Measurements from ENCODE around the gene DDX60. TPM values are rescaled to one million over a fixed set of nuclear protein-coding genes. Genes with fewer than 3 reads are reported as not detected.

Gene DDX60
- total RNA-seq, 1 experiment from 2014 or later: 2.7 TPM

GRCh38 chr4:168257768-168258167 lies 60.8 kb downstream of the DDX60 start:
- H3K4me3 Mint-ChIP-seq: no peak overlapping the region
- POLR2A ChIA-PET: no interaction called here
- no peaks in the 10 kb centered on the region for H3K36me3 Mint-ChIP-seq
- H3K27ac Mint-ChIP-seq: no peak overlapping the region
- H3K4me1 Mint-ChIP-seq: peaks cover 12% of the 10 kb centered on the region
- CTCF ChIA-PET: no interaction called here
- TF ChIP-seq ELF4 (CRISPR knock-in tag; IDR thresholded peaks at IDR 0.05; ENCODE audit: low read depth) (no peak), FOXK1 (CRISPR knock-in tag; IDR thresholded peaks at IDR 0.05) (no peak), ZNF671 (CRISPR knock-in tag; IDR thresholded peaks at IDR 0.05) (no peak), CBFB (CRISPR knock-in tag; IDR thresholded peaks at IDR 0.05; ENCODE audit: low read depth) (no peak), AFF4 (CRISPR knock-in tag; IDR thresholded peaks at IDR 0.05; ENCODE audit: borderline replicate concordance) (no peak), ZNF416 (CRISPR knock-in tag; IDR thresholded peaks at IDR 0.05) (no peak), ATF1 (CRISPR knock-in tag; IDR thresholded peaks at IDR 0.05) (no peak), IRF2 (CRISPR knock-in tag; IDR thresholded peaks at IDR 0.05; ENCODE audit: borderline replicate concordance, low read depth) (no peak), PREB (CRISPR knock-in tag; IDR thresholded peaks at IDR 0.05; ENCODE audit: borderline replicate concordance) (no peak), ETV6 (CRISPR knock-in tag; IDR thresholded peaks at IDR 0.05) (no peak), ZBTB43 (CRISPR knock-in tag; IDR thresholded peaks at IDR 0.05) (no peak), PRDM15 (CRISPR knock-in tag; IDR thresholded peaks at IDR 0.05) (no peak), ZMAT4 (CRISPR knock-in tag; IDR thresholded peaks at IDR 0.05) (no peak), SMAD4 (CRISPR knock-in tag; IDR thresholded peaks at IDR 0.05) (no peak), ATF6 (CRISPR knock-in tag; IDR thresholded peaks at IDR 0.05) (no peak), ZNF425 (CRISPR knock-in tag; conservative IDR thresholded peaks at IDR 0.05) (no peak), ZNF317 (CRISPR knock-in tag; IDR thresholded peaks at IDR 0.05; ENCODE audit: borderline replicate concordance, low read depth) (no peak)
- no peaks in the 10 kb centered on the region for H3K27me3 Mint-ChIP-seq (ENCODE audit: low read depth)
- 0 out of 2 replicates have a peak, but pooled peaks cover 4% of the 10 kb centered on the region for H3K9me3 Mint-ChIP-seq
- no peak for ATAC-seq
- DNase-seq (ENCODE audit: low spot score): no peak
